Measurements from ENCODE around the gene SCFD2. TPM values are rescaled to one million over a fixed set of nuclear protein-coding genes. Genes with fewer than 3 reads are reported as not detected.

Gene SCFD2
- total RNA-seq, 1 donor = 24.2 TPM

GRCh38 chr4:52843958-52844357 lies 521.9 kb downstream of the SCFD2 start:
- no peak overlapping the region for H2AFZ ChIP-seq (ENCODE audit: low read length)
- no peaks in the 10 kb centered on the region for H3K79me2 ChIP-seq (ENCODE audit: insufficient read depth, low read length)
- no peaks in the 10 kb centered on the region for H3K27me3 ChIP-seq (ENCODE audit: insufficient read depth, low read length)
- no peaks in the 10 kb centered on the region for H3K4me1 ChIP-seq (ENCODE audit: insufficient read depth, low read length)
- no peaks in the 10 kb centered on the region for H4K20me1 ChIP-seq (ENCODE audit: insufficient read depth, low read length)
- DNase-seq (ENCODE audit: insufficient read length, low spot score, missing footprints) = no peak
- no peak overlapping the region for H3K27ac ChIP-seq (ENCODE audit: low read depth, low read length)
- no peak for TF ChIP-seq CTCF (IDR thresholded peaks at IDR 0.05; ENCODE audit: extremely low read depth, low read depth, low read length)
- no peaks in the 10 kb centered on the region for H3K9me3 ChIP-seq (ENCODE audit: low read depth, low read length)
- H3K36me3 ChIP-seq (ENCODE audit: insufficient read depth, low read length) = no peaks in the 10 kb centered on the region
- no peak overlapping the region for H3K4me3 ChIP-seq (ENCODE audit: insufficient read depth, low read length)
- no peak overlapping the region for H3K4me2 ChIP-seq (ENCODE audit: insufficient read depth, low read length)

GRCh38 chr4:52843351-52843750 lies 522.5 kb downstream of the SCFD2 start:
- Histone ChIP-seq H3K4me3 (ENCODE audit: insufficient read depth, low read length) (no peak overlapping the region), H2AFZ (ENCODE audit: low read length) (no peak overlapping the region), H3K4me1 (ENCODE audit: insufficient read depth, low read length) (peaks cover 1% of the 10 kb centered on the region), H3K36me3 (ENCODE audit: insufficient read depth, low read length) (no peaks in the 10 kb centered on the region), H3K27ac (ENCODE audit: low read depth, low read length) (no peak overlapping the region), H3K79me2 (ENCODE audit: insufficient read depth, low read length) (no peaks in the 10 kb centered on the region), H3K9me3 (ENCODE audit: low read depth, low read length) (no peaks in the 10 kb centered on the region), H4K20me1 (ENCODE audit: insufficient read depth, low read length) (no peaks in the 10 kb centered on the region), H3K27me3 (ENCODE audit: insufficient read depth, low read length) (no peaks in the 10 kb centered on the region), H3K4me2 (ENCODE audit: insufficient read depth, low read length) (no peak overlapping the region)
- DNase-seq (ENCODE audit: insufficient read length, low spot score, missing footprints) = no peak
- TF ChIP-seq CTCF (IDR thresholded peaks at IDR 0.05; ENCODE audit: extremely low read depth, low read depth, low read length) = no peak

- H3K4me1 ChIP-seq (ENCODE audit: insufficient read depth, low read length) = peaks cover 6% of the 10 kb centered on the region
- H3K27me3 ChIP-seq (ENCODE audit: insufficient read depth, low read length) = no peaks in the 10 kb centered on the region
- TF ChIP-seq CTCF (IDR thresholded peaks at IDR 0.05; ENCODE audit: extremely low read depth, low read depth, low read length) = no peak
- H3K4me2 ChIP-seq (ENCODE audit: insufficient read depth, low read length) = no peak overlapping the region
- H4K20me1 ChIP-seq (ENCODE audit: insufficient read depth, low read length) = no peaks in the 10 kb centered on the region
- H3K4me3 ChIP-seq (ENCODE audit: insufficient read depth, low read length) = no peak overlapping the region
- H2AFZ ChIP-seq (ENCODE audit: low read length) = no peak overlapping the region
- no peaks in the 10 kb centered on the region for H3K79me2 ChIP-seq (ENCODE audit: insufficient read depth, low read length)
- H3K36me3 ChIP-seq (ENCODE audit: insufficient read depth, low read length) = no peaks in the 10 kb centered on the region
- no peak for DNase-seq (ENCODE audit: insufficient read length, low spot score, missing footprints)
- no peak overlapping the region for H3K27ac ChIP-seq (ENCODE audit: low read depth, low read length)
- no peaks in the 10 kb centered on the region for H3K9me3 ChIP-seq (ENCODE audit: low read depth, low read length)
These were observed 523.1 kb downstream of the SCFD2 start for GRCh38 chr4:52842792-52843191.

- DNase-seq (ENCODE audit: insufficient read length, low spot score, missing footprints) = no peak
- TF ChIP-seq CTCF (IDR thresholded peaks at IDR 0.05; ENCODE audit: extremely low read depth, low read depth, low read length) = no peak
- Histone ChIP-seq H3K9me3 (ENCODE audit: low read depth, low read length) (no peaks in the 10 kb centered on the region), H3K27me3 (ENCODE audit: insufficient read depth, low read length) (no peaks in the 10 kb centered on the region), H3K4me1 (ENCODE audit: insufficient read depth, low read length) (peaks cover 6% of the 10 kb centered on the region), H4K20me1 (ENCODE audit: insufficient read depth, low read length) (no peaks in the 10 kb centered on the region), H3K36me3 (ENCODE audit: insufficient read depth, low read length) (no peaks in the 10 kb centered on the region), H3K27ac (ENCODE audit: low read depth, low read length) (no peak overlapping the region), H2AFZ (ENCODE audit: low read length) (peak overlapping the region; percentile 36), H3K79me2 (ENCODE audit: insufficient read depth, low read length) (no peaks in the 10 kb centered on the region), H3K4me3 (ENCODE audit: insufficient read depth, low read length) (no peak overlapping the region), H3K4me2 (ENCODE audit: insufficient read depth, low read length) (peak overlapping the region; percentile 13)
These were observed 524.0 kb downstream of the SCFD2 start for GRCh38 chr4:52841682-52842456.

Data from osteoblast (primary cell).